Endothelial cell of coronary artery (primary cell): Measurements from ENCODE around the gene PHLDB2. TPM values are rescaled to one million over a fixed set of nuclear protein-coding genes. Genes with fewer than 3 reads are reported as not detected.

Experiments used
- total RNA-seq: library from RNA; depleted of rRNA; stranded (reverse); fragments of >200 nt; gene quantifications from 2 replicates; pipeline ENCODE4 v1.2.3, GENCODE V29; 2014

PHLDB2 gene
- total RNA-seq = 52.7 and 93.5 TPM in 2 replicates

GRCh38 chr3:111859061-111859973, at the start of gene PHLDB2:
Gene PHLDB2 (plus strand): TSS chr3:111859265. CDS start chr3:111884078, 24,813 bp downstream.

GRCh38 chr3:111978583-111979433, 119.7 kb downstream of the PHLDB2 start, which contains the start of gene ABHD10:
Gene ABHD10 (plus strand): TSS chr3:111979026. CDS start chr3:111979062, 36 bp downstream.

GRCh38 chr3:111998636-111999483, 139.8 kb downstream of the PHLDB2 start, which contains the start of gene TAGLN3:
Gene TAGLN3 (plus strand): TSS chr3:111998922. CDS start chr3:111999423, 501 bp downstream.

Other genes with a start within 250 kb of the PHLDB2 start
- 1.6 and 2.4 TPM in 2 replicates for gene PLCXD2, start 184.6 kb upstream of the PHLDB2 start, total RNA-seq
- 27.9 and 30.2 TPM in 2 replicates for gene ABHD10, start 119.8 kb downstream of the PHLDB2 start, total RNA-seq
- gene TAGLN3, start 139.7 kb downstream of the PHLDB2 start, total RNA-seq = not detected in 2 replicates
- not detected in 2 replicates for gene TMPRSS7, start 175.5 kb downstream of the PHLDB2 start, total RNA-seq
- gene C3orf52, start 227.1 kb downstream of the PHLDB2 start, total RNA-seq = 3.8 and 4.2 TPM in 2 replicates